CD4-positive, alpha-beta T cell treated with Interleukin-17A for 4 hours (primary cell): ENCODE measurements around the gene GAGE12H.
A peak's percentile ranks its signal among the peaks of the same experiment; 100 is the strongest.
"Not testable (repeated sequence)": the region's sequence is repeated elsewhere in the genome, so short reads cannot be mapped to it uniquely, and the experiment has no call there.

ENCODE experiments used
- DNase-seq: peaks from one replicate; pipeline ENCODE4 v3.0.0-alpha.2; 2020; ENCODE audit warnings: mixed read lengths

Gene GAGE12H, protein sequence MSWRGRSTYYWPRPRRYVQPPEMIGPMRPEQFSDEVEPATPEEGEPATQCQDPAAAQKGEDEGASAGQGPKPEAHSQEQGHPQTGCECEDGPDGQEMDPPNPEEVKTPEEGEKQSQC

DNA sequence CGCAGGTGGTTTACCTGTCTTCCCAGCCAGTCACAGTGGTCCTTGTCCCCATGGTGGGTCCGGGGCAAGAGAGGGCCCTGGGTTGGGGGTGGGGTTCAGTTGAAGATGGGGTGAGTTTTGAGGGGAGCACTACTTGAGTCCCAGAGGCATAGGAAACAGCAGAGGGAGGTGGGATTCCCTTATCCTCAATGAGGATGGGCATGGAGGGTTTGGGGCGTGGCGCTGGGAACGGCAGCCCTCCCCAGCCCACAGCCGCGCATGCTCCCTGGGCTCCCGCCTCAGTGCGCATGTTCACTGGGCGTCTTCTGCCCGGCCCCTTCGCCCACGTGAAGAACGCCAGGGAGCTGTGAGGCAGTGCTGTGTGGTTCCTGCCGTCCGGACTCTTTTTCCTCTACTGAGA is at the start of gene GAGE12H:
GAGE12H (plus strand) TSS at position 301 of the 400 bp plus-strand sequence. CDS start 1,155 bp downstream, outside the sequence.
- not testable (repeated sequence) for DNase-seq

DNA sequence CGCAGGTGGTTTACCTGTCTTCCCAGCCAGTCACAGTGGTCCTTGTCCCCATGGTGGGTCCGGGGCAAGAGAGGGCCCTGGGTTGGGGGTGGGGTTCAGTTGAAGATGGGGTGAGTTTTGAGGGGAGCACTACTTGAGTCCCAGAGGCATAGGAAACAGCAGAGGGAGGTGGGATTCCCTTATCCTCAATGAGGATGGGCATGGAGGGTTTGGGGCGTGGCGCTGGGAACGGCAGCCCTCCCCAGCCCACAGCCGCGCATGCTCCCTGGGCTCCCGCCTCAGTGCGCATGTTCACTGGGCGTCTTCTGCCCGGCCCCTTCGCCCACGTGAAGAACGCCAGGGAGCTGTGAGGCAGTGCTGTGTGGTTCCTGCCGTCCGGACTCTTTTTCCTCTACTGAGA is 47.9 kb upstream of the GAGE12H start, which contains the start of gene GAGE12C:
GAGE12C (plus strand) TSS at position 301 of the 400 bp plus-strand sequence. CDS start 1,155 bp downstream, outside the sequence.
- not testable (repeated sequence) for DNase-seq

DNA sequence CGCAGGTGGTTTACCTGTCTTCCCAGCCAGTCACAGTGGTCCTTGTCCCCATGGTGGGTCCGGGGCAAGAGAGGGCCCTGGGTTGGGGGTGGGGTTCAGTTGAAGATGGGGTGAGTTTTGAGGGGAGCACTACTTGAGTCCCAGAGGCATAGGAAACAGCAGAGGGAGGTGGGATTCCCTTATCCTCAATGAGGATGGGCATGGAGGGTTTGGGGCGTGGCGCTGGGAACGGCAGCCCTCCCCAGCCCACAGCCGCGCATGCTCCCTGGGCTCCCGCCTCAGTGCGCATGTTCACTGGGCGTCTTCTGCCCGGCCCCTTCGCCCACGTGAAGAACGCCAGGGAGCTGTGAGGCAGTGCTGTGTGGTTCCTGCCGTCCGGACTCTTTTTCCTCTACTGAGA is 38.3 kb upstream of the GAGE12H start, which contains the start of gene GAGE12D:
GAGE12D (plus strand) TSS at position 301 of the 400 bp plus-strand sequence. CDS start 1,155 bp downstream, outside the sequence.
- DNase-seq: not testable (repeated sequence)

DNA sequence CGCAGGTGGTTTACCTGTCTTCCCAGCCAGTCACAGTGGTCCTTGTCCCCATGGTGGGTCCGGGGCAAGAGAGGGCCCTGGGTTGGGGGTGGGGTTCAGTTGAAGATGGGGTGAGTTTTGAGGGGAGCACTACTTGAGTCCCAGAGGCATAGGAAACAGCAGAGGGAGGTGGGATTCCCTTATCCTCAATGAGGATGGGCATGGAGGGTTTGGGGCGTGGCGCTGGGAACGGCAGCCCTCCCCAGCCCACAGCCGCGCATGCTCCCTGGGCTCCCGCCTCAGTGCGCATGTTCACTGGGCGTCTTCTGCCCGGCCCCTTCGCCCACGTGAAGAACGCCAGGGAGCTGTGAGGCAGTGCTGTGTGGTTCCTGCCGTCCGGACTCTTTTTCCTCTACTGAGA is 28.8 kb upstream of the GAGE12H start, which contains the start of gene GAGE12E:
GAGE12E (plus strand) TSS at position 301 of the 400 bp plus-strand sequence. CDS start 1,155 bp downstream, outside the sequence.
- not testable (repeated sequence) for DNase-seq

DNA sequence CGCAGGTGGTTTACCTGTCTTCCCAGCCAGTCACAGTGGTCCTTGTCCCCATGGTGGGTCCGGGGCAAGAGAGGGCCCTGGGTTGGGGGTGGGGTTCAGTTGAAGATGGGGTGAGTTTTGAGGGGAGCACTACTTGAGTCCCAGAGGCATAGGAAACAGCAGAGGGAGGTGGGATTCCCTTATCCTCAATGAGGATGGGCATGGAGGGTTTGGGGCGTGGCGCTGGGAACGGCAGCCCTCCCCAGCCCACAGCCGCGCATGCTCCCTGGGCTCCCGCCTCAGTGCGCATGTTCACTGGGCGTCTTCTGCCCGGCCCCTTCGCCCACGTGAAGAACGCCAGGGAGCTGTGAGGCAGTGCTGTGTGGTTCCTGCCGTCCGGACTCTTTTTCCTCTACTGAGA is 19.2 kb upstream of the GAGE12H start, which contains the start of gene GAGE12F:
GAGE12F (plus strand) TSS at position 301 of the 400 bp plus-strand sequence. CDS start 1,155 bp downstream, outside the sequence.
- DNase-seq: not testable (repeated sequence)

DNA sequence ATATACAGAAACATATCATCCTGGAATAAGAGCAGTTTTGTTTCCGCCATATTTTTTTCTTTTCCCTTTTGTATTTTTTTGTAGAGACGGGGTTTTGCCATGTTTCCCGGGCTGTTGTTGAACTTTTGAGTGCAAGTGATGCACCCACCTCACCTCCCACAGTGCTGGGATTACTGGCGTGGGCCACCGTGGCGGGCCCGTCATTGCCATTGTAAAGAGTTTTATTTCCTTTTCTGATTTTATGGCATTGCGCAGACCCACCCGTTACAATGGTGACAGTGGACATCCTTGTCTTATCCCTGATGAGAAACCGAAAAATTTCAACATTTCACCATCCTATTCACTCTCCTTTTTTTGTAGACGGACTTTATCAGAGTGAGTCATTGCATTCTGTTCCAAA is 11.0 kb upstream of the GAGE12H start:
- not testable (repeated sequence) for DNase-seq

DNA sequence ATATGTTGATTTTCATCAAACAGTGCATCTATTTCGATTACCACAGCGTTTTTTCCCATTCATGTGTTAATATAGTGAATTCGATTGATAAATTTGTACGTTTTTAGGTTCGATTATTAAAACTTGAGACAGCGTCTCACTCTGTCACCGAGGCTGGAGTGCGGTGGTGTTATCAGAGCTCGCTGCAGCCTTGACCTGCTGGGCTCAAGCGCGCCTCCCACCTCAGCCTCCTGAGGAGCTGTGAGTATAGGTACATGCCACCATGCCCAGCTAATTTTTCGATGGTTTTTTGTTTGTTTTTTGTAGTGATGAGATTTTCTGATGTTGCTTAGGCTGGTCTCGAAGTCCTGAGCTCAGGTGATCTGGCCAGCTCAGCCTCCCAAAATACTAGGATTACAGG is 10.6 kb upstream of the GAGE12H start:
- not testable (repeated sequence) for DNase-seq

DNA sequence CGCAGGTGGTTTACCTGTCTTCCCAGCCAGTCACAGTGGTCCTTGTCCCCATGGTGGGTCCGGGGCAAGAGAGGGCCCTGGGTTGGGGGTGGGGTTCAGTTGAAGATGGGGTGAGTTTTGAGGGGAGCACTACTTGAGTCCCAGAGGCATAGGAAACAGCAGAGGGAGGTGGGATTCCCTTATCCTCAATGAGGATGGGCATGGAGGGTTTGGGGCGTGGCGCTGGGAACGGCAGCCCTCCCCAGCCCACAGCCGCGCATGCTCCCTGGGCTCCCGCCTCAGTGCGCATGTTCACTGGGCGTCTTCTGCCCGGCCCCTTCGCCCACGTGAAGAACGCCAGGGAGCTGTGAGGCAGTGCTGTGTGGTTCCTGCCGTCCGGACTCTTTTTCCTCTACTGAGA is 9.6 kb upstream of the GAGE12H start, which contains the start of gene GAGE12G:
GAGE12G (plus strand) TSS at position 301 of the 400 bp plus-strand sequence. CDS start 1,155 bp downstream, outside the sequence.
- DNase-seq: not testable (repeated sequence)

DNA sequence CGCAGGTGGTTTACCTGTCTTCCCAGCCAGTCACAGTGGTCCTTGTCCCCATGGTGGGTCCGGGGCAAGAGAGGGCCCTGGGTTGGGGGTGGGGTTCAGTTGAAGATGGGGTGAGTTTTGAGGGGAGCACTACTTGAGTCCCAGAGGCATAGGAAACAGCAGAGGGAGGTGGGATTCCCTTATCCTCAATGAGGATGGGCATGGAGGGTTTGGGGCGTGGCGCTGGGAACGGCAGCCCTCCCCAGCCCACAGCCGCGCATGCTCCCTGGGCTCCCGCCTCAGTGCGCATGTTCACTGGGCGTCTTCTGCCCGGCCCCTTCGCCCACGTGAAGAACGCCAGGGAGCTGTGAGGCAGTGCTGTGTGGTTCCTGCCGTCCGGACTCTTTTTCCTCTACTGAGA is 9.4 kb downstream of the GAGE12H start, which contains the start of gene GAGE2A:
GAGE2A (plus strand) TSS at position 301 of the 400 bp plus-strand sequence. CDS start 1,155 bp downstream, outside the sequence.
- not testable (repeated sequence) for DNase-seq

DNA sequence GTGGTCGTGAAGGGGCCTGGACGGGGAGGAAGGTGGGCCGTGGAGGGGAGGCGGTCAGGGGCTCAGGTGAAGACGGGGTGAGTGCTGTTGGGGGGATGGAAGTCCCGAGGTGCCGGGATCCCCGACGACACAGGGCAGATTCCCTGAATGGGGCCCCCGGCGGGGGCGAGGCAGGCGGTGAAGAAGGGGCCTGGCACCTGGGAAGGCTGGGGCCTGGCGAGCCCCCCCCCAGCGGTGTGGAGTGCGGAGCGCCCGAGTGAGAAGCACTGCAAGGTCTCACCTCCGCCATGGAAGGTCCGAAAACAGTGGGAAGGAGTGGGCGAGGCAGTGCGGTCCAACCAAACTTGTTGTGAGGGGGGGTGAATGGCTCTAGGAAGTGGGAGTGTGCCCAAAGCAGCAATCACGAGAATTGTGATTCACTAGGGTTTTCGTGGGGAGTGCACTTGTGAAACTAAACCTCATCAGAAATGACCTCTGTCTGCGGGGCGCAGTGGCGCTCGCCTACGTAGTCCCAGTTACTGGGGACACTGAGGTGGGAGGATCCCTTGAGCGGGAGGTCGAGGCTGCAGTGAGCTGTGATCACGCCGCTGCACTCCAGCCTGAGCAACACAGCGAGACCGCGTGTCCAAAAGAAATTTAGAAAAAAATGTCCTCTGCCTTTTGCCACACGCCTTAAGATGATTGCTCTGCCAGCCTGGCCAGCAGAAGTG is 10.2 kb downstream of the GAGE12H start:
- DNase-seq: not testable (repeated sequence)

DNA sequence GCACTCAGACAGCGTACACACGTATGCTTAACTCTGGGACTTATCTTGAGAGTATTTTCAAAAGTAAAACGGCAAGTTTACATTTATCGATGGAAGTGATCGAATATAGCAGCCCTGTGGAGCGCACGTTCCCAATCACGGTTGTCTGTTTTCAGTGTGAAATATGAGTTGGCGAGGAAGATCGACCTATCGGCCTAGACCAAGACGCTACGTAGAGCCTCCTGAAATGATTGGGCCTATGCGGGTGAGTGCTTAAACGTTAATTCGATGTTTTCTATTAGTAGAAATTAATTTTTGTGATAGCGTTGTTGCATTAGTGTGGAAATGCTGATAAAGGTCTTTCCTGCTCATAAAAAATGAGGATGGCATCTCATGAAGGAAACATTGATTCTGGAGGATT is 10.7 kb downstream of the GAGE12H start:
- DNase-seq: not testable (repeated sequence)

DNA sequence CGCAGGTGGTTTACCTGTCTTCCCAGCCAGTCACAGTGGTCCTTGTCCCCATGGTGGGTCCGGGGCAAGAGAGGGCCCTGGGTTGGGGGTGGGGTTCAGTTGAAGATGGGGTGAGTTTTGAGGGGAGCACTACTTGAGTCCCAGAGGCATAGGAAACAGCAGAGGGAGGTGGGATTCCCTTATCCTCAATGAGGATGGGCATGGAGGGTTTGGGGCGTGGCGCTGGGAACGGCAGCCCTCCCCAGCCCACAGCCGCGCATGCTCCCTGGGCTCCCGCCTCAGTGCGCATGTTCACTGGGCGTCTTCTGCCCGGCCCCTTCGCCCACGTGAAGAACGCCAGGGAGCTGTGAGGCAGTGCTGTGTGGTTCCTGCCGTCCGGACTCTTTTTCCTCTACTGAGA is 19.0 kb downstream of the GAGE12H start, which contains the start of gene GAGE1:
GAGE1 (plus strand) TSS at position 301 of the 400 bp plus-strand sequence. CDS start 1,155 bp downstream, outside the sequence.
- not testable (repeated sequence) for DNase-seq

DNA sequence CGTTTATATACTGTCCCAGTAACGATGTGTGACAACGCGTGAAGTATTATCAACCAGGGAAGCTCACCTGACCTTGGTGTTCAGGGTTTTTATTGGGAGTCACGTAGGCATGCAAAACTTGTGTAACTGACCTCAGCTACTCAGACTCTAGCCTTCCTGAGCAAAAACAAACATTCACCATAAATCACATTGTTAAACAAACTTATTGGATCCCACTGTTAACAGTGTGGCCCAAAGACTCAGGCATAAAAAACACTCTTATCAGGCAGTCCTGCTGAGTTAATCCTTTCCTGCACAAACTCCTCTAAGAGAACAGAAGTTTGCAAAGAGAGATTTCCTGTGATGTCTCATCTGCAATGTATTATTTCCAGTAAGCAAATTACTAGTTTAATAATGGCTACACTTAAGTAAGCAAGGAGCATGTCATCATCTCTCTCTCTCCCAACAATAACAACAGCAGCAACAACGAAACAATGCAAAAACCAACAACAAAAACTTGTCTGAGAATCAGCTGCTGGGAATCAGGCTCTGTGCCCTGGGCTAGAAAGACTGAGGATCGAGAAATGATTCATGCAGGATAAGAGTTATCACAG is 31.1 kb downstream of the GAGE12H start:
- no peak for DNase-seq

DNA sequence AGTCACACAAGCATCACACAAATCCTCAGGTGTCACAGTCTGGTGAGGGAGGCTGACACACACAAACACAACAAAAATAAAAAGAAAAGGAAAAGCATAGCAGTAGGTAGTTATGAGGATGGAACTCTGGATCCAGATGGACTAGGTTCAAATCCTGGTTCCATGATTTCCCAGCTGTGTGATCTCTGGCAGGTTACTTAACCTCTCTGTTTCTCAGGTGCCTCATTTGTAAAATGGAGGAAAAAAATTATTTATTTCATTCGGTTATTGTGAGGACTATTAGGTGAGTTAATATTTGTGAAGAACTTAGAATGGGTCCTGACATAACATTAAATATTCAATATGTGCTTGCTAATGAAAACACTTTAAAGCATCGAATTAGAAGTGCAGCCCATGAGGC is 38.8 kb downstream of the GAGE12H start:
- DNase-seq: no peak

DNA sequence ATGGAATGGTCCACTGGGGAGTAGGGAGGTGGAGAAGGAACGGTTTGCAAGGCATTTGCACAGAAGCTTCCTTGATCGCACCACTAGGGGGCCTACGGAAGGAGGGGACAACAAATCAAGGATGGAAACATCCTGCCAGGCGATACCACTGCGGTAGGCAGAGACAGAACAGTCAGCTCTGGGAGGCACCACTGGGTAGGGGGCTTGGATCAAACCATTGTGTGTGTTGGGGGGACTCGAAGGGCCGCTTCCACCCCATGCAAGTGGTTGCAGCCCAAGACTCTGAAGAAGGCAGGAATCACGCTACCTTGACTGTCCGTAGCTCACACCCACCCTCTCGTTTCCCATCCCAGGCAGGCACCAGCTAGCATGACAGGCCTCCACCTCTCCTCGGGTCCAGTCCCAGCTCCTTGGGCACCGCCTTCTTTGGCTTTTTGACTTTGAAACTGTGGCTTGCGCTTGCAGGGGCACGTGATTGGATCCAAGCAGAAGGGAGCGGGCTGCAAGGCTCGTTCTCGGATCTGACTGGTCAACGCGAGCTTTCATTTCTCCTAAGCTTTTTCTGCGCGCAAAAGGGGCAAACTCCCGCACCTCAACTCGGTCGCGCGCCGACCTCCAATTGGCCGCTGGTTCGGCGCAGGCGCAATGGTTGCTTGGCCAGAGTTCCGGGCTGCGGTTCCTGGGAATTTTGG is 47.5 kb downstream of the GAGE12H start:
- peak; percentile 37 for DNase-seq
